K562 (cell line): ENCODE data around the gene MYH9. TPM values are rescaled to one million over a fixed set of nuclear protein-coding genes. Genes with fewer than 3 reads are reported as not detected.

Experiments used
- ATAC-seq: fragments of 200-7000 bp; cut with Tn5 transposase; 3 replicates; pipeline ENCODE4 v1.9.1; 2020; ENCODE audit warnings: moderate library complexity
- BruUV-seq: library from RNA; stranded (reverse); fragments of 400-500 nt; replicated peaks from 2 replicates; lab custom pipeline; 2021; lab: Mats Ljungman, UMichigan
- CTCF ChIA-PET: fragments of 300-600 bp; formaldehyde crosslinking; extraction: SDS; loops from one replicate; lab custom pipeline; 2021; ENCODE audit warnings: low intra/inter-chr PET ratio; lab: Yijun Ruan, JAX
- POLR2A ChIA-PET: fragments of 300-600, 350-650 bp; sonication (Branson Sonifier 250); formaldehyde crosslinking; extraction: SDS; loops from one replicate; lab custom pipeline; 2021; ENCODE audit warnings: antibody characterized with exemption, inconsistent platforms; lab: Yijun Ruan, JAX
- DNase-seq, 4 experiments: peaks; one replicate each; pipeline versions ENCODE4 v3.0.0 to v3.0.0-alpha.2; 2011 to 2018; ENCODE audit warnings: low spot score in 3 of 4, mixed read lengths in 3 of 4; ENCODE audit errors: extremely low read depth in 1 of 4
- FAIRE-seq: peaks from 2 replicates; lab custom pipeline; 2011; peaks lifted over from hg19 to GRCh38; lab: Jason Lieb, UNC
- H2AFZ ChIP-seq: 2 replicates; pipeline ENCODE4 v1.6.0; 2011; ENCODE audit warnings: low read depth, low read length, control low read depth, inconsistent platforms
- H3K27ac ChIP-seq: fragments of 200-600 bp; 3 replicates; pipeline ENCODE4 v1.8.0; 2011; ENCODE audit warnings: low read depth, mild to moderate bottlenecking, control low read depth, inconsistent platforms, low read length, moderate library complexity, mixed read lengths; ENCODE audit errors: extremely low read depth
- H3K27me3 ChIP-seq, 2 experiments: fragments of 300-600 bp in 1 of 2; 2 replicates in 1 of 2; 3 replicates in 1 of 2; pipeline versions ENCODE4 v1.6.0 to v1.8.0; 2011; ENCODE audit warnings: inconsistent platforms in 2 of 2, low read length in 2 of 2, mild to moderate bottlenecking in 1 of 2, mixed read lengths in 1 of 2, moderate library complexity in 1 of 2; ENCODE audit not compliant: control insufficient read depth in 2 of 2, insufficient read depth in 2 of 2
- H3K36me3 ChIP-seq: fragments of 300-600 bp; 3 replicates; pipeline ENCODE4 v1.8.0; 2011; ENCODE audit warnings: mild to moderate bottlenecking, low read length, inconsistent platforms; ENCODE audit not compliant: control insufficient read depth, insufficient read depth
- H3K4me1 ChIP-seq, 2 experiments: fragments of 200-600 bp in 1 of 2; replicated peaks in 1 of 2; 2 replicates in 1 of 2; 3 replicates in 1 of 2; pipeline versions ENCODE4 v1.5.1 to v1.8.0; 2011; ENCODE audit warnings: inconsistent platforms in 2 of 2, low read length in 2 of 2, mild to moderate bottlenecking in 1 of 2, mixed read lengths in 1 of 2, moderate library complexity in 1 of 2; ENCODE audit not compliant: control insufficient read depth in 2 of 2, insufficient read depth in 2 of 2
- H3K4me2 ChIP-seq: 2 replicates; pipeline ENCODE4 v1.6.1; 2011; ENCODE audit warnings: low read length, control low read depth, inconsistent platforms, mixed read lengths; ENCODE audit not compliant: insufficient read depth
- H3K4me3 ChIP-seq: fragments of 200-600 bp; sonication (generic), shearing (Covaris generic); 2 replicates; pipeline ENCODE4 v1.5.1; 2016; ENCODE audit warnings: control low read depth, inconsistent platforms
- H3K79me2 ChIP-seq: fragments of 200-600 bp; 3 replicates; pipeline ENCODE4 v1.8.0; 2011; ENCODE audit warnings: low read length, inconsistent platforms; ENCODE audit not compliant: control insufficient read depth, insufficient read depth
- H3K9ac ChIP-seq, 2 experiments: 2 replicates each; pipeline versions ENCODE4 v1.6.0 to v1.6.1; 2011; ENCODE audit warnings: low read depth in 2 of 2, low read length in 2 of 2, control low read depth in 1 of 2, inconsistent platforms in 1 of 2, mild to moderate bottlenecking in 1 of 2, mixed read lengths in 1 of 2; ENCODE audit not compliant: insufficient read depth in 1 of 2
- H3K9me1 ChIP-seq: one replicate; pipeline ENCODE4 v1.6.0; 2011; ENCODE audit warnings: inconsistent platforms, mild to moderate bottlenecking, low read length, moderate library complexity; ENCODE audit not compliant: control insufficient read depth, insufficient read depth
- H3K9me3 ChIP-seq: replicated peaks from 2 replicates; pipeline ENCODE4 v1.5.1; 2011; ENCODE audit warnings: low read depth, low read length, inconsistent platforms; ENCODE audit not compliant: control insufficient read depth, insufficient read depth
- H4K20me1 ChIP-seq: replicated peaks from 2 replicates; pipeline ENCODE4 v1.6.1; 2011; ENCODE audit warnings: low read length, inconsistent platforms, mixed read lengths; ENCODE audit not compliant: control insufficient read depth, insufficient read depth
- ADNP ChIP-seq: fragments of 200-800 bp; sonication (Bioruptor generic); IDR thresholded peaks from 2 replicates; pipeline ENCODE4 v1.6.1; 2016; ENCODE audit warnings: missing genetic modification characterization, missing compliant biosample characterization
- BCOR ChIP-seq: fragments of 450-650 bp; IDR thresholded peaks from 2 replicates; pipeline ENCODE4 v1.6.1; 2016
- DIDO1 ChIP-seq: fragments of 450-650 bp; IDR thresholded peaks from 2 replicates; pipeline ENCODE4 v1.6.1; 2016; ENCODE audit warnings: low read depth, missing biosample characterization, missing genetic modification characterization
- HCFC1 ChIP-seq: IDR thresholded peaks from 2 replicates; pipeline ENCODE4 v1.6.1; 2012; ENCODE audit warnings: low read depth, low read length, improper control_type of control experiment
- IFI16 ChIP-seq: fragments of 250-450 bp; sonication (Bioruptor Pico); IDR thresholded peaks from 2 replicates; pipeline ENCODE4 v2.1.2; 2022; ENCODE audit warnings: mild to moderate bottlenecking, inconsistent platforms
- KDM1A ChIP-seq, 2 experiments: fragments of 450-650 bp; IDR thresholded peaks; 2 replicates each; pipeline ENCODE4 v1.6.1; 2016; ENCODE audit warnings: mild to moderate bottlenecking in 2 of 2
- RBM25 ChIP-seq: fragments of 200-400 bp; formaldehyde crosslinking; IDR thresholded peaks from 2 replicates; pipeline ENCODE4 v1.6.1; 2018; ENCODE audit warnings: low read length, low read depth, moderate library complexity; ENCODE audit not compliant: severe bottlenecking
- RCOR1 ChIP-seq, 2 experiments: IDR thresholded peaks; 2 replicates each; pipeline ENCODE4 v1.6.1; 2012; ENCODE audit warnings: low read depth in 2 of 2, low read length in 2 of 2, borderline replicate concordance in 1 of 2, improper control_type of control experiment in 1 of 2
- SMARCA5 ChIP-seq: fragments of 450-650 bp; IDR thresholded peaks from 2 replicates; pipeline ENCODE4 v1.6.1; 2016
- ZFP36 ChIP-seq: fragments of 150-350 bp; IDR thresholded peaks from 2 replicates; pipeline ENCODE4 v1.6.1; 2018; ENCODE audit warnings: low read length, low read depth; ENCODE audit not compliant: partially characterized antibody
- WGBS: fragments of 100-300 bp; shearing (Covaris generic); methylation state at CpG from one replicate; pipeline ENCODE4 v1.1.6; 2016; ENCODE audit warnings: low coverage, mixed read lengths; ENCODE audit not compliant: insufficient coverage; ENCODE audit errors: missing lambda C conversion rate; 5-methylcytosine and 5-hydroxymethylcytosine counted together
- in situ Hi-C: fragments of 300-500 bp; cut with MboI; formaldehyde crosslinking; loops from 4 replicates; pipeline ENCODE4 v1.15.0; 2018; ENCODE audit warnings: inconsistent platforms, mixed read lengths
- intact Hi-C: fragments of 100-400 bp; cut with micrococcal nuclease; formaldehyde crosslinking; loops from 2 replicates; pipeline ENCODE4 v1.14.2; 2022
- polyA plus RNA-seq, 8 experiments: library from polyadenylated mRNA; depleted of rRNA in 4 of 8; stranded (reverse) in 5 of 8; unstranded in 3 of 8; fragments of >200 nt; fragmentation: Nextera tagmentation in 2 of 8; fragmentation: Illumina TruSeq in 1 of 8; extraction: Ambion mirVana in 2 of 8; extraction: Trizol in 1 of 8; gene quantifications; 2 replicates each; pipeline versions ENCODE4 v1.2.1 to v1.2.3, GENCODE V29; 2011 to 2014; ENCODE audit warnings: inconsistent platforms in 1 of 8, missing spikeins in 1 of 8
- total RNA-seq, 7 experiments: library from RNA; depleted of rRNA in 6 of 7; stranded (reverse); fragments of >200 nt in 6 of 7; fragmentation: Illumina TruSeq in 2 of 7; extraction: Trizol in 2 of 7; gene quantifications; 2 replicates each; pipeline versions ENCODE4 v1.2.1 to v1.2.3, GENCODE V29; 2011 to 2021; ENCODE audit warnings: low replicate concordance in 1 of 7
- TF ChIP-seq, protein P1 (sequence below): sonication (generic); formaldehyde crosslinking; IDR thresholded peaks from 2 replicates; pipeline ENCODE4 v1.8.1; 2023; ENCODE audit warnings: mild to moderate bottlenecking, missing genetic modification reagents

MYH9 gene
- total and polyA plus RNA-seq, 9 of the 15 experiments (the other 6 are each of a cell fraction or from before 2014, with no cell fraction given) = 0.71 to 111 (median 24.6) TPM

- no peak for FAIRE-seq
- Histone ChIP-seq H3K9me3 (no peaks in the 10 kb centered on the region), H3K27ac (no peak overlapping the region), H3K36me3 (no peaks in the 10 kb centered on the region), H3K4me1 (peaks cover 8 to 24% of the 10 kb centered on the region in 2 experiments), H3K9me1 (no peaks in the 10 kb centered on the region), H3K27me3 (no peaks in the 10 kb centered on the region), H4K20me1 (no peaks in the 10 kb centered on the region), H3K4me3 (no peak overlapping the region), H3K79me2 (no peaks in the 10 kb centered on the region), H3K9ac (peak overlapping the region in 1 of 2 experiments; percentile 4; a peak in 1 of 4 replicates), H2AFZ (no peak overlapping the region), H3K4me2 (no peak overlapping the region)
- POLR2A ChIA-PET = interaction anchor here (0.6 to 1.2 kb wide), 3 partner anchors 12 to 48 kb away, joined by 3 to 4 read pairs (median 3); partner anchors contain the start of gene MYH9
- in situ Hi-C loops (no loop called here), intact Hi-C loops (no loop called here)
- DNase-seq = no peak
- CTCF ChIA-PET = no interaction called here
- no TSS peak for BruUV-seq
- no peak for ATAC-seq
- TF ChIP-seq RCOR1 (IDR thresholded peaks at IDR 0.05; ENCODE audit: borderline replicate concordance in 1 of 2, low read depth in 2 of 2, low read length in 2 of 2) (0 out of 4 replicates have a peak, but pooled peaks of 1 of the 2 experiments have one; percentile 6), BCOR (peak; percentile 94), RBM25 (peak; percentile 88), SMARCA5 (peak; percentile 76; the same call in 1 of the 2 replicates), IFI16 (CRISPR knock-in tag) (no peak), ZFP36 (peak; percentile 86), HCFC1 (no peak), KDM1A (IDR thresholded peaks at IDR 0.05) (peak; percentile 65 to 74; a peak in 3 of 4 replicates), ADNP (tag) (peak; percentile 37; the same call in 1 of the 2 replicates), DIDO1 (tag) (no peak)
- TF ChIP-seq, protein P1, sequence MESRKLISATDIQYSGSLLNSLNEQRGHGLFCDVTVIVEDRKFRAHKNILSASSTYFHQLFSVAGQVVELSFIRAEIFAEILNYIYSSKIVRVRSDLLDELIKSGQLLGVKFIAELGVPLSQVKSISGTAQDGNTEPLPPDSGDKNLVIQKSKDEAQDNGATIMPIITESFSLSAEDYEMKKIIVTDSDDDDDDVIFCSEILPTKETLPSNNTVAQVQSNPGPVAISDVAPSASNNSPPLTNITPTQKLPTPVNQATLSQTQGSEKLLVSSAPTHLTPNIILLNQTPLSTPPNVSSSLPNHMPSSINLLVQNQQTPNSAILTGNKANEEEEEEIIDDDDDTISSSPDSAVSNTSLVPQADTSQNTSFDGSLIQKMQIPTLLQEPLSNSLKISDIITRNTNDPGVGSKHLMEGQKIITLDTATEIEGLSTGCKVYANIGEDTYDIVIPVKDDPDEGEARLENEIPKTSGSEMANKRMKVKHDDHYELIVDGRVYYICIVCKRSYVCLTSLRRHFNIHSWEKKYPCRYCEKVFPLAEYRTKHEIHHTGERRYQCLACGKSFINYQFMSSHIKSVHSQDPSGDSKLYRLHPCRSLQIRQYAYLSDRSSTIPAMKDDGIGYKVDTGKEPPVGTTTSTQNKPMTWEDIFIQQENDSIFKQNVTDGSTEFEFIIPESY (CRISPR knock-in tag) = peak; percentile 91
- WGBS = 71% methylated on average over 12 of the region's 16 CpGs
Measured at GRCh38 chr22:36435516-36436415, 48.0 kb upstream of the MYH9 start.
